ENCODE results near the gene MS4A15. TPM values are rescaled to one million over a fixed set of nuclear protein-coding genes. Genes with fewer than 3 reads are reported as not detected.

Gene MS4A15
- total and polyA plus RNA-seq, 9 of the 15 experiments (the other 6 are each of a cell fraction or from before 2014, with no cell fraction given): not detected

- 0% methylated on average over 3 of the region's 3 CpGs for WGBS (ENCODE audit: insufficient coverage, low coverage, missing lambda C conversion rate)
- intact Hi-C loops (cut with micrococcal nuclease): no loop called here
- POLR2A ChIA-PET: interaction anchor here (0.6 kb wide), 1 partner anchor 174 kb away, joined by 3 read pairs; no protein-coding TSS in a partner anchor
Observed at GRCh38 chr11:60741421-60741820, 15.2 kb upstream of the MS4A15 start.

More at GRCh38 chr11:60741421-60741820, 15.2 kb upstream of the MS4A15 start:
- Histone ChIP-seq H2AFZ (ENCODE audit: low read depth, low read length) (no peak overlapping the region), H4K20me1 (replicated peaks; ENCODE audit: control insufficient read depth, insufficient read depth, low read length) (no peaks in the 10 kb centered on the region), H3K27me3 (ENCODE audit: control insufficient read depth in 2 of 2, insufficient read depth in 2 of 2, low read length in 2 of 2) (peaks cover 5 to 24% of the 10 kb centered on the region in 2 experiments; a peak in 3 of 5 replicates), H3K4me1 (replicated peaks in 1 of 2; ENCODE audit: control insufficient read depth in 2 of 2, insufficient read depth in 2 of 2, low read length in 2 of 2) (no peaks in the 10 kb centered on the region), H3K79me2 (ENCODE audit: control insufficient read depth, insufficient read depth, low read length) (no peaks in the 10 kb centered on the region), H3K4me3 (no peak overlapping the region), H3K27ac (ENCODE audit: extremely low read depth, low read depth, low read length) (no peak overlapping the region), H3K4me2 (ENCODE audit: insufficient read depth, low read length) (no peak overlapping the region), H3K36me3 (ENCODE audit: control insufficient read depth, insufficient read depth, low read length) (no peaks in the 10 kb centered on the region), H3K9me3 (replicated peaks; ENCODE audit: control insufficient read depth, insufficient read depth, low read depth, low read length) (no peaks in the 10 kb centered on the region), H3K9me1 (ENCODE audit: control insufficient read depth, insufficient read depth, low read length) (no peaks in the 10 kb centered on the region), H3K9ac (ENCODE audit: insufficient read depth in 1 of 2, low read depth in 2 of 2, low read length in 2 of 2) (no peak overlapping the region)
- TF ChIP-seq KHSRP (IDR thresholded peaks at IDR 0.05): no peak
- TF ChIP-seq PRDM10 (IDR thresholded peaks at IDR 0.05; ENCODE audit: partially characterized antibody): no peak
- TF ChIP-seq ESRRB (CRISPR knock-in tag; IDR thresholded peaks at IDR 0.05; ENCODE audit: borderline replicate concordance): no peak
- no peak for TF ChIP-seq MCM2 (IDR thresholded peaks at IDR 0.05; ENCODE audit: low read depth)
- no peak for TF ChIP-seq JUN (IDR thresholded peaks at IDR 0.05; ENCODE audit: borderline replicate concordance, low read depth, low read length)
- TF ChIP-seq JUN (CRISPR knock-in tag; IDR thresholded peaks at IDR 0.05; ENCODE audit: borderline replicate concordance): no peak
- no peak for TF ChIP-seq DDX20 (tag; IDR thresholded peaks at IDR 0.05; ENCODE audit: low read depth)
- no TSS peak for BruUV-seq (replicated peaks)
- FAIRE-seq (no peak), ATAC-seq (no peak), DNase-seq (ENCODE audit: extremely low read depth in 1 of 4, low spot score in 3 of 4) (no peak)
- in situ Hi-C loops (cut with MboI): no loop called here
- CTCF ChIA-PET (ENCODE audit: low intra/inter-chr PET ratio): no interaction called here

Measured in K562 (cell line).